ENCODE measurements around the gene IQCC.
"Not testable (repeated sequence)": the region's sequence is repeated elsewhere in the genome, so short reads cannot be mapped to it uniquely, and the experiment has no call there.

Gene IQCC

DNA sequence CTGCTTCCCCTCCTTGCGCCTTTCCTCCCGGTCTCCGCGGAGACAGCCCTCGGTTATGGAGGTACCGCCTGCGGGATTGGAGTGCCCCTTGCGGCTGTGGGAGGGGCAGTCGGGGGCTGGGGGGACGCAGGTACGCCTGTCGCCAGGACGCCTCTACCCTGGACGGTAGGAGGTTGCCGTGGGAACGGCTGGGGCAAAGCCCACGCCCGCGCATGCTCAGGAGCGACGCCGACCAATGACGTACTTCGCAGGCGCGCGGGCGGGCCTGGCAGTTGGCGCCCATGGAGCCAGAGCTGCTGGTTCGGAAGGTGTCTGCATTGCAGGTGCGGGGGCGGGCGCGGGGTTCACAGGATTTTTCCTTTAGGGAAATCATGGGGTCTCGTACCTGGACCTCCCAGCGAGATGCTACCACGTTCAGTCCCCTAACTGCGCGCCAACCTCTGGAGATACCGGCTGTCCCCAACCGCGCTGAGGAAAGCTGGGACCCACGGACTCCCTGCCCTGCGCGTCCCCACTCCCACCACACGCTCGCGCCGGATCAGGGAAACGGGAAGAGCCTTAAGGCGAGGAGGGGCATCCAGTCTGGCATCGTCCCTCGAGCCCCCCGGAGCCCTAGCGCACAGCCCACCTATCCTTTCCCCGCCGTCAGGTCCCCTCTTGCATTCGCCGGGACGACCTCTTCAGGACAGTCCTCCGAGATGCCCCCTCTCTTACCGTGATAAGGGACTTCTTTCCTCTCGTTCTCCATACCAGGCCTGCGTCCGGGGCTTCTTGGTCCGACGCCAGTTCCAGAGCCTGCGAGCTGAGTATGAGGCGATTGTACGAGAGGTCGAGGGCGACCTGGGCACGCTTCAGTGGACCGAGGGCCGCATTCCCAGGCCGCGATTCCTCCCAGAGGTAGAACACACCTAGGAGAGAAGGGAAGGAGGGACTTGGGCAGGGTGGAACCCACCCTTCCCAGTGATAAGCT, at the start of gene IQCC:
Gene IQCC, plus strand, starts transcription at position 271 of the 970 bp plus-strand sequence. Its CDS starts 11 bp downstream, at position 282.
- peak; percentile 81 for DNase-seq

GRCh38 chr1:32159189-32159588, 46.3 kb upstream of the IQCC start:
- no peak for DNase-seq

DNA sequence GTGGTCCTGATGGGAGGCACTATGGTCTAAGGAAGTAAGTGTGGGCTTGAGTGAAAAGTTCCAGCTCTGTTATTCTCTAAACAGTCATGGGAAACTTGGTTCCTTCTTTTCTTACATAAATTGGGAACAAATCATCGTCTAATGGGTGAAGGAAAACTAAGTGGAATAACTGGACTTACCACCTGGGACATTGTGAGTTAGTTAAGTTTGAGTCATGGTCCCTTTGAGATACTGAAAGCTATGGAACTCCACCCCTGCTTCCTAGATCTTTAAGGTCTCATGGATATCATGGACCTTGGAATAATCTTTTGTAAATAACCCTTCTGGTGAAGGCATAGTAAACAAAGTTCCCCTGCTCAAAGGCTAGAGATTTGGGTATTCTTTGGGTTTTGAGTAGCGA, 42.1 kb upstream of the IQCC start:
- DNase-seq, result no peak

DNA sequence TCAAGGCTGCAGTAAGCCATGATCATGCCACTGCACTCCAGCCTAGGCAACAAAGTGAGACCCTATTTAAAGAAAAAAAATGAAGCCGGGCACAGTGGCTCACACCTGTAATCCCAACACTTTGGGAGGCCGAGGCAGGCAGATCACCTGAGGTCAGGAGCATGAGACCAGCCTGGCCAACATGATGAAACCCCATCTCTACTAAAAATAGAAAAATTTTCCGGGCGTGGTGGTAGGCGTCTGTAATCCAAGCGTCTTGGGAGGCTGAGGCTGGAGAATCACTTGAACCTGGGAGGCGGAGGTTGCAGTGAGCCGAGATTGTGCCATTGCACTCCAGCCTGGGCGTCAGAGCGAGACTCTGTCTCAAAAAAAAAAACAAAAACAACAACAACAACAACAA, 39.8 kb upstream of the IQCC start:
- DNase-seq, result not testable (repeated sequence)

DNA sequence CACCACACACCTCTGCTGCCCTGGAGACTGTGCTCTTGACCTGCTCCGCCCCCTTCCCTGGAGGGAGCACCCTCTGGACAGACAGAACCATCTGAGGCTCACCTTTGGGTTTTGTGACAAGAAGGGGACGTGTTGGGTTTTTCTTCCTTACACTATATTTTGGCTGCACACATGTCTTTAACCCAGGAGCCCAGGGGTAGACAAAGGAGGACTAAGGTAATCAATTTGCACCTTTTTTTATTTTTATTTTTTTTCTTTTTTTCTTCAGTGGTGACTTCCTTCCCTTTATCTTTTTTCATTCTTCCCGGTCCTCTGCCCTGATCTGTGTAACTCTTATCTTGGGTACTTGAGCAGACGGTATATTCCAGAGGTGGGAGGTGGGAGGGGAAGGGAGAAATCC, 34.5 kb upstream of the IQCC start:
- no peak for DNase-seq

- DNase-seq, result peak; percentile 22
These were observed 32.7 kb upstream of the IQCC start for GRCh38 chr1:32172621-32173245.

DNA sequence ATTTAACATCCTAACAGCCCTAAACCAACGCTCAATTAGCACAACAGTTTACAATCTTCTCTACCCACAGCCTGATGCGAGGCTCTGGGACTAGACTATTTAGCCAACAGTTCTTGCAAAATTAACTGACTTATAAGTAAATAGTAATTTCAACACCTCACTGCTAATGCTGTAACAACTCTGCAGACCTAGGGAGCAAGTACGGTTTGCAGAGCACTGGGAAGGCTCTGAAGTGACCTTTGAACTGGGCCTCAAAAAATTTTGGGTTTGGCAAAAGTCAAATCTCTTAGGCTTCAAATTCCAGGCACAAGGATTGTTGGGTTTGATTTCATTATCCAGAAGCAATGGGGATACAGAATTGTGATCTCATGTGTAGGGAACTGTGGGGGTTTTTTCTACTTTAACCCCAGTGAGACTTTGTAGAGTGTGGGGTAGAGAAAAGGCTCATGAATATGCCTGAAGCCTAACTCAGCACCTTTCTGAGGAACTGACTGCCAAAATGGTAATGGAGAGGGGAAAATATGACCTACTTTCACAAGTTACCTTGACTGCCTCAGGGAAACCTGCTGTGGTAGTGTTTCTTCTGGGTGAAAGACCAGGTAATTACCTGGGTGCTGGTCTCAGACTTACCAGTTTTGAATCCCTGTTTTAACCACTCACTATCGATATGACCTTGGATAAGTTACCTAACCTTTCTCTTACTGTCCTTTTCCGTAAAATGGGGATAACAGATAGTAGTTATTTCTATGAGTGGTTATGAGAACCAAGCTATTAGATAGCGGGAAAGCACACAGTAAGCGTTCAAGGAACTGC, 26.9 kb upstream of the IQCC start:
- no peak for DNase-seq

DNA sequence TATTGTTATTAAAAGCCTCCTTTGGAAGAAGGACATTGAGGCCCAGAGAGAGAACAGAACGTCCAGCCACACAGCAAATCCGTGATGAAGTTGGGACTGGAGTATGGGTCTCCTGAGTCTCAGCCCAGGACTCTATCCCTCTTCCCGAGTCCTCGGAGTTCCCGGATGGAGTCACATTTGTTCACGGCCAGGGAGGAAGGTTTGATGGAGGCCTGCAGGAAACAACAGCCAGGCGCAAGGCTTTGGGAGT, 26.4 kb upstream of the IQCC start:
- no peak for DNase-seq

DNA sequence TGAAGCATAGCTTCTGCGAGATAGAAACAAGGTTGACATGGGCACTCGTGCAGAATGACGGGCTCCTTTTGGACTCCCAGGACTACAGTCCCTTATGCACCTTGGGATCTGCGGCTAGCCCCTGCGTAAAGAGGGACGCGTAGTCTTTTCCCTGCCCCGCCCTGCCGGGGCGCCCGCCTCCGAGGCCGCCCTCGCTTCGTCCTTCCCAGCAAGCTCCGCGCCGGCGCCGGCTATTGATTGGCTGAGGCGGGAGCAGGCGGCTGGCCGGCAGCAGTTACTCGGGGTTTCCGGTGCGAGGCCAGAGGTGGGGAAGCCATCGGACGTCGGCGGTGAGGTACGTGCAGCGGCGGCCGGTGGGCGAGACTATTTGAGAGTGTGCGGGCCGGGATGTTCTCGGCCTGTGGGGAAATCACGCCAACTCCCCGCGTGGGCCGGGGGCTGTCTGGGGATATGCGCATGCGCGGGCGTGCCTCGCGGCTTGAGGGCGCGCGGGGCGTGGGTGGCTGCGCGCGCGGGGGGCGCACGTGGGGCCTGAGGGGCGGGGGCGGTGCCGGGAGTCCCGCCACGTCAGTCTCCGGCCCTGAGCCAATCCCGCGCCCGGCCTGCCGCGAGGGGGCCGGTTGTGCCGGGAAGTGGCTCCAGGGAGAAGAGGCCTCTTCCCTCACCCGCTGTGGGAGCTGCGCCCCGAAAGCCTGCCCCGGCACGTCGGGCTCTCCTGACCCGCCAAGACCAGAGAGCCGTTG, 25.9 kb upstream of the IQCC start, which contains the start of gene TXLNA:
Gene TXLNA, plus strand, starts transcription at position 233 of the 743 bp plus-strand sequence. CDS start 671 bp downstream, outside the sequence.
- DNase-seq, result peak; percentile 92

DNA sequence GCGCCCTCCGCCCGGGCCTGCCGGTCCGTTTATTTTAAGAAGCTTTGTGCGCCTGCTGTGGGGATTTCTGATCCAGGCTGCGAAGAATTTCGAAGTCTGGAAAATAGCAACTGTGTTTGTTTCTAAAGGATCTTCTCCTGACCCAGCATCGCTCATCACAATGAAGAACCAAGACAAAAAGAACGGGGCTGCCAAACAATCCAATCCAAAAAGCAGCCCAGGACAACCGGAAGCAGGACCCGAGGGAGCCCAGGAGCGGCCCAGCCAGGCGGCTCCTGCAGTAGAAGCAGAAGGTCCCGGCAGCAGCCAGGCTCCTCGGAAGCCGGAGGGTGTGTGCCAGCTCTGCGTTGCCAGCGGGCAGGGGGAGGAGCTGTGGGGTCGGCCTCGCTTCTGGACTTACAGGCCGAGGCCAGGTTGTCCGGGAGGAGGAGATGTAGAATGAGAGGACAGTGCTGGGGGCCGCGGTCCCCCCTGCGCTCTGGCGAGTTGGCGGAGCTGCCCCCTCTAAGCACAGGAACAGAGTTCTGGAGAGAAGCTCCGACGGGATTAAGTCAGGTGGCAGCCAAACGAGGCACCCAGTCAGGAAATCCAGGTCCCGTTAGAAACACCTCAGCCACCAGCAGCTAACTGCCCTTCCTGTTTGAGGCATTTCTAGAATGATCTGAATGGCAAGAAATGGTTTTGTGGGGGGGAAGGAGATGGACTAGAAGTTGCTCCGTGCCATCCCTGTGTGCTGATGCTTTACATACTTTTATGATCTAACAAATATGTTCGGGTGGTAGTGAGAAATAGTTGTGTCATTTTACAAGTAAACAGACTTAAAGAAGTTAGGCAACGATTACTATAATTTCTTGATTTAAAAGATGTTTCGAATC, 25.0 kb upstream of the IQCC start:
- DNase-seq, result peak; percentile 46

- no peak for DNase-seq
These were observed 24.4 kb upstream of the IQCC start for GRCh38 chr1:32181065-32181464.

DNA sequence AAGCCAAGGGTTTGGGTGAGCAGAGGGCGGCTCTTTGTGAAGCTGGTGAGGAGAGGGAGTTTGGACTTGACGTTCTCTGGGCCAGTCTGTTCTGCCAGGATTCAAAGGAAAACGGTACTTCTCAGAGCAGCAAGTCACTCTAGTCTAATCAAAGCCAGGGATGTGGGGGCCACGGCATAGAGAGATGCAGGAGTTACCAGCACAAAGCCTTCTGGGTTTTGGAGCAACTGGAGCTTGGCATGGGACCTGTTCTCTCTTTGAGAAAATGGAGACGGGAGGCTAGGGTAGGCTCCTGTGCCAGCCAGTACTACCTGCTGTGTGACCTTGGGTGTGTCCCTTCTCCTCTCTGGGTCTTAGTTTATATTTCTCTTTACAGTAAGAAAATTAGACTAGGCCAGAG, 23.9 kb upstream of the IQCC start:
- DNase-seq, result no peak

GRCh38 chr1:32182060-32182459, 23.4 kb upstream of the IQCC start:
- DNase-seq, result no peak

DNA sequence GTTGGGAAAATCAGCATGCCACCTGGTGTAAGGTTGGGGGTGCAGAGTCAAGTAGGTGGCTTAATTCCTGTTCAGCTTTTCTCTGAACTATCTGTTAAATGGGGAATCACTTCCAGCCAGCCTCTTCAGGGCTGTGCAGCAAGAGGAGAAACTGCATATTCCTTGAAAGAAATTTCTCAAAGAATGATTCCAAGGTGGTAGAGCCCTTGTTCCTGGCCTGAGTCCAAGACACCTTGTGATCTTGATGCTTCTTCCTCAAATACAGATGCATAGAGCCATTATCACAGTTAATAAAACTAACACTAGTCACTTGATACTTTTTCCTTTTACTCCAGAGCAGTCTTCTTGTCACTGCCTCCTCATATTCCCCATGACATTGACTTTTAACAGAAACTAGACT, 20.8 kb upstream of the IQCC start:
- DNase-seq, result no peak

DNA sequence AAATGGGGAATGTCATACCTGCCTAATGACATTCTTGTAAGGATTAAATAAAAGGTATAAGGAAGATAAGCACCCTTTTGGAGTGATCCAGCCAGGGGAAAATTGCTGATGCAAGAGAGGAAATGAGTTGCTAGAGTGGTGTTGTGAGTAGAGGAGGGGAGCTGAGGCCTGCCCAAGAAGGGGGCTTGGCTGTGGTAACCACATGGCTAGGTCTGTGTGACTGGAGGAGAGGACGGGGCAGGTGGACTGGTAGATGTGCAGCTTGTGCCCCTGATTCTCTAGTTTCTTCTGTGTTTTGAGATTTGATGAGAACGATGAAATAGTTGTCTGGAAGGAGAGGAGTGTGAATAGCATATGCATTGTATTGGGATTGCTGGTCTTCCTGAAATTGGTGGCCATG, 19.4 kb upstream of the IQCC start:
- DNase-seq, result peak; percentile 16

- DNase-seq, result no peak
These were observed 19.0 kb upstream of the IQCC start for GRCh38 chr1:32186491-32186890.

DNA sequence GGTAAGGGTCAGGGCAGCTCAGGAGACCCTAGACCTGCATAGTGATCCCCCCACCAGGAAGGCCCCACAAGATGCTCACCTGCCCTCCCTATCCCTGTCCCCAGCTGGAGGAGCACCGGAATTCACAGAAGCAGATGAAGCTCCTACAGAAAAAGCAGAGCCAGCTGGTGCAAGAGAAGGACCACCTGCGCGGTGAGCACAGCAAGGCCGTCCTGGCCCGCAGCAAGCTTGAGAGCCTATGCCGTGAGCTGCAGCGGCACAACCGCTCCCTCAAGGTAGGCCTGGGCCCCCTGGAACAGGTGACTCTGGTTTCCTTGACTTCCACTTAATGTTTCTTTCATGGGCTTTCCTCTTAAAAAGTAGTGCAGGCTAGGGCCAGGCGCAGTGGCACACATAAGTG, 17.6 kb upstream of the IQCC start:
- no peak for DNase-seq

DNA sequence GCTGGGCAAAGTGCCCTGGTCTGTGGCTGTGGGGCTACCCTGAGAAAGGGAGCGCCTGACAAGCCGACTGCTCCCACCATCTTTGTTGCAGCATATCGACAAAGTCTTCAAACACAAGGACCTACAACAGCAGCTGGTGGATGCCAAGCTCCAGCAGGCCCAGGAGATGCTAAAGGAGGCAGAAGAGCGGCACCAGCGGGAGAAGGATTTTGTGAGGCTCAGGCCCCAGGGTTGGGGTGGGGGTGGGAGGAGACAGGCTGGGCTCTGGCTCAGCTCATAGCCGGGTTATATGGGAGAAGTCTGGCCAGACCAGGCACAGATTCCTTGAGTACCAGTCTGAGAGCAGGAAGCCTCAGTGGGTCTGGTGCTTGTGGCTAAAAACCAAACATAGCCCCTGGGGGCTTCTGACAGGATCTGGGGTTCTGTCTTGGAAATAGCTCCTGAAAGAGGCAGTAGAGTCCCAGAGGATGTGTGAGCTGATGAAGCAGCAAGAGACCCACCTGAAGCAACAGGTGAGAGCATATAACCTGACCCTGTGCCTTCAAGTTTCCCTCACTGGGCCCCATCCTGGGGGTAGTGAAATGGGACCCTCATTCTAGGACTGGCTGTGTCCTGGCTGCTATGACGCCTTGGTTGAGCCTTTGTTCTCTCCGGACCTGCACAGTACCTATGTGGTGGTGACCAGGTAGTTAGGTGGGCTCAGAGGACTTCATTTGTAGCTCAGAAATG, 13.1 kb upstream of the IQCC start:
- DNase-seq, result no peak

- DNase-seq, result no peak
These were observed 10.5 kb upstream of the IQCC start for GRCh38 chr1:32194984-32195383.

DNA sequence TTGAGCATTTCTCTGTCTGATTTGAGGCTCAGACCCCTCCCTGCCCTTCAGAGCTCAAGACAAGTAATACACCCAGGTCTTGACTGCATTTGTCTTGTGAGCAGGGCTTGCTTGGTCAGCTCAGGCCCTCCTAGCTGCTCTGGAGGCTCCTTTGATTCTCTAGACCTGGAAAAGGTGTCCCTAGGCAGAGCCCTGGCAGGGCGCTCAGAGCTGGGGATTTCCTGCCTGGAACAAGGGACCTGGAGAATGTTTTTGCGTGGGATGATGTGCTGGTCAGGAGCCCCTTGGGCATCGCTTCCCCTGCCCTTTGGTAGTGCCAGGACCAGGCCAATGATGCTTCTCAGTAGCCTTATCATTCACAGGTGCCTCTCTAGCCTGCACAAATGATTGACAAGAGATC, 9.9 kb upstream of the IQCC start:
- DNase-seq, result no peak

All from fibroblast of skin of right biceps (primary cell).